Measurements from ENCODE around the gene CCDC70.

The CCDC70 gene

GRCh38 chr13:51912511-51913225 is 50.9 kb downstream of the CCDC70 start:
- Histone ChIP-seq H3K4me1 (no peaks in the 10 kb centered on the region), H3K4me3 (no peak overlapping the region), H3K9me3 (no peaks in the 10 kb centered on the region), H3K27ac (no peak overlapping the region), H3K36me3 (no peaks in the 10 kb centered on the region), H3K27me3 (no peaks in the 10 kb centered on the region)
- intact Hi-C loops (cut with DNase I; ENCODE audit: low total_unique reads): no loop called here
- TF ChIP-seq CTCF (IDR thresholded peaks at IDR 0.05): no peak
- no peak for DNase-seq

- Histone ChIP-seq H3K9me3 (no peaks in the 10 kb centered on the region), H3K4me3 (no peak overlapping the region), H3K4me1 (no peaks in the 10 kb centered on the region), H3K27ac (no peak overlapping the region), H3K27me3 (no peaks in the 10 kb centered on the region), H3K36me3 (no peaks in the 10 kb centered on the region)
- no peak for TF ChIP-seq CTCF (IDR thresholded peaks at IDR 0.05)
- intact Hi-C loops (cut with DNase I; ENCODE audit: low total_unique reads): no loop called here
- no peak for DNase-seq
Observed at GRCh38 chr13:51913421-51914136, 51.8 kb downstream of the CCDC70 start.

GRCh38 chr13:51914137-51914493 is 52.3 kb downstream of the CCDC70 start:
- intact Hi-C loops (cut with DNase I; ENCODE audit: low total_unique reads): no loop called here
- Histone ChIP-seq H3K9me3 (no peaks in the 10 kb centered on the region), H3K4me1 (no peaks in the 10 kb centered on the region), H3K27me3 (no peaks in the 10 kb centered on the region), H3K36me3 (no peaks in the 10 kb centered on the region), H3K27ac (no peak overlapping the region), H3K4me3 (no peak overlapping the region)
- TF ChIP-seq CTCF (IDR thresholded peaks at IDR 0.05): no peak
- DNase-seq: no peak

Measured in tibial artery (tissue), 4 donors.